ENCODE measurements around the gene CDH18. TPM values are rescaled to one million over a fixed set of nuclear protein-coding genes. Genes with fewer than 3 reads are reported as not detected.

Gene CDH18
- total RNA-seq, 1 experiment from 2014 or later: 7.0 TPM

DNA sequence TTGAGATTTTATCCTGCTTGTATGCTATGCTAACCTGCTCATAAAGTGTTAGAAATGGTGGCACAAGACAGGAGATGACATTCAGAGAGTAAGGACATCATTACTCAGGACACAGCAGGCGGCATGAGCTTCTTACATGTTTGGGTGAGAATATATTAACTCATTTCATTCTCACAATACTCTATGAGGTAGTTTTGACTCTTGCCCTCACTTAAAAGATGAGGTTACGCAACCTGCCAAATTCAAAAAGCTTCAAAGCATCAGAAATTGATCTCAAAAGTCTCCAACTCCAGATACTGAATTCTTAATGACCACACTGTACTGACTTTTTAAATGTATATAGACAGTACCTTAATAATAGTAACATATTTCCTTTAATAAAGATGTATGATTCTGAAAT lies 60.8 kb downstream of the CDH18 start:
- Histone ChIP-seq H3K4me1 (ENCODE audit: control insufficient read depth, insufficient read depth, low read length) (peaks cover 4% of the 10 kb centered on the region), H3K27me3 (ENCODE audit: control insufficient read depth, insufficient read depth, low read length) (no peaks in the 10 kb centered on the region), H3K9me3 (ENCODE audit: control insufficient read depth, insufficient read depth, low read depth, low read length) (no peaks in the 10 kb centered on the region), H3K36me3 (ENCODE audit: control insufficient read depth, insufficient read depth, low read length) (no peaks in the 10 kb centered on the region), H3K4me3 (ENCODE audit: low read depth in 2 of 2, low read length in 2 of 2) (no peak overlapping the region), H3K27ac (ENCODE audit: low read length) (no peak overlapping the region)
- ChIA-PET CTCF (no interaction called here), POLR2A (no interaction called here)
- TF ChIP-seq, protein P1, sequence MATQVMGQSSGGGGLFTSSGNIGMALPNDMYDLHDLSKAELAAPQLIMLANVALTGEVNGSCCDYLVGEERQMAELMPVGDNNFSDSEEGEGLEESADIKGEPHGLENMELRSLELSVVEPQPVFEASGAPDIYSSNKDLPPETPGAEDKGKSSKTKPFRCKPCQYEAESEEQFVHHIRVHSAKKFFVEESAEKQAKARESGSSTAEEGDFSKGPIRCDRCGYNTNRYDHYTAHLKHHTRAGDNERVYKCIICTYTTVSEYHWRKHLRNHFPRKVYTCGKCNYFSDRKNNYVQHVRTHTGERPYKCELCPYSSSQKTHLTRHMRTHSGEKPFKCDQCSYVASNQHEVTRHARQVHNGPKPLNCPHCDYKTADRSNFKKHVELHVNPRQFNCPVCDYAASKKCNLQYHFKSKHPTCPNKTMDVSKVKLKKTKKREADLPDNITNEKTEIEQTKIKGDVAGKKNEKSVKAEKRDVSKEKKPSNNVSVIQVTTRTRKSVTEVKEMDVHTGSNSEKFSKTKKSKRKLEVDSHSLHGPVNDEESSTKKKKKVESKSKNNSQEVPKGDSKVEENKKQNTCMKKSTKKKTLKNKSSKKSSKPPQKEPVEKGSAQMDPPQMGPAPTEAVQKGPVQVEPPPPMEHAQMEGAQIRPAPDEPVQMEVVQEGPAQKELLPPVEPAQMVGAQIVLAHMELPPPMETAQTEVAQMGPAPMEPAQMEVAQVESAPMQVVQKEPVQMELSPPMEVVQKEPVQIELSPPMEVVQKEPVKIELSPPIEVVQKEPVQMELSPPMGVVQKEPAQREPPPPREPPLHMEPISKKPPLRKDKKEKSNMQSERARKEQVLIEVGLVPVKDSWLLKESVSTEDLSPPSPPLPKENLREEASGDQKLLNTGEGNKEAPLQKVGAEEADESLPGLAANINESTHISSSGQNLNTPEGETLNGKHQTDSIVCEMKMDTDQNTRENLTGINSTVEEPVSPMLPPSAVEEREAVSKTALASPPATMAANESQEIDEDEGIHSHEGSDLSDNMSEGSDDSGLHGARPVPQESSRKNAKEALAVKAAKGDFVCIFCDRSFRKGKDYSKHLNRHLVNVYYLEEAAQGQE (IDR thresholded peaks at IDR 0.05; ENCODE audit: insufficient read depth in 1 of 2, low read depth in 2 of 2, low read length in 1 of 2): no peak
- TF ChIP-seq TCF7L2 (IDR thresholded peaks at IDR 0.05; ENCODE audit: low read depth, low read length) (no peak), POLR2AphosphoS5 (IDR thresholded peaks at IDR 0.05; ENCODE audit: low read depth, low read length) (no peak), SIN3A (IDR thresholded peaks at IDR 0.05; ENCODE audit: borderline replicate concordance, insufficient read depth, low read depth, low read length) (no peak)
- TF ChIP-seq, protein P2, sequence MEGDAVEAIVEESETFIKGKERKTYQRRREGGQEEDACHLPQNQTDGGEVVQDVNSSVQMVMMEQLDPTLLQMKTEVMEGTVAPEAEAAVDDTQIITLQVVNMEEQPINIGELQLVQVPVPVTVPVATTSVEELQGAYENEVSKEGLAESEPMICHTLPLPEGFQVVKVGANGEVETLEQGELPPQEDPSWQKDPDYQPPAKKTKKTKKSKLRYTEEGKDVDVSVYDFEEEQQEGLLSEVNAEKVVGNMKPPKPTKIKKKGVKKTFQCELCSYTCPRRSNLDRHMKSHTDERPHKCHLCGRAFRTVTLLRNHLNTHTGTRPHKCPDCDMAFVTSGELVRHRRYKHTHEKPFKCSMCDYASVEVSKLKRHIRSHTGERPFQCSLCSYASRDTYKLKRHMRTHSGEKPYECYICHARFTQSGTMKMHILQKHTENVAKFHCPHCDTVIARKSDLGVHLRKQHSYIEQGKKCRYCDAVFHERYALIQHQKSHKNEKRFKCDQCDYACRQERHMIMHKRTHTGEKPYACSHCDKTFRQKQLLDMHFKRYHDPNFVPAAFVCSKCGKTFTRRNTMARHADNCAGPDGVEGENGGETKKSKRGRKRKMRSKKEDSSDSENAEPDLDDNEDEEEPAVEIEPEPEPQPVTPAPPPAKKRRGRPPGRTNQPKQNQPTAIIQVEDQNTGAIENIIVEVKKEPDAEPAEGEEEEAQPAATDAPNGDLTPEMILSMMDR (IDR thresholded peaks at IDR 0.05): no peak
- no peak for DNase-seq (ENCODE audit: low read depth, low spot score)
- in situ Hi-C loops (cut with HindIII; ENCODE audit: low pct_unique_long_range_greater_than_20kb, low sequenced_read_pairs): no loop called here
- no peak for ATAC-seq
- no TSS peak for BruUV-seq (replicated peaks)
- intact Hi-C loops (cut with micrococcal nuclease; ENCODE audit: unreplicated experiment): no loop called here

DNA sequence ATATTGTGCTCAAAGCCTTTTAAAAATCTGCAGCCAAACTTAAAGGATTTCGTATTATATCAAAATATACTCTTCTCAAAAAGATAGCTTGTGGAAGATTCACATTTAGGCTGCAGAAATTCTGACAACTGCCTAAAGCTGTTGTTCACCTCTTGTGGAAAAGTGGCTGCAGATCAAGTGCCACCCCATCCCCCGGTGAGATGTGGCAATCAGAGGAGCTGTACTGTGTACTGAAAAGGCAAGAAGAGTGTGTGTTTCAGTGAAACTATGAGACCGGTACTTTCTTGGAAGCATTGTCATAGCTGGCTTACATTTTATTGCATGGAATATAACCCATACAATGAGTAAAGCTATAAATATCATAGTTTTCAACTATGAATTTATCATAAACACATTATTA lies 64.3 kb downstream of the CDH18 start:
- DNase-seq (ENCODE audit: low read depth, low spot score) (no peak), ATAC-seq (no peak)
- CTCF ChIA-PET: no interaction called here
- intact Hi-C loops (cut with micrococcal nuclease; ENCODE audit: unreplicated experiment) (no loop called here), in situ Hi-C loops (cut with HindIII; ENCODE audit: low pct_unique_long_range_greater_than_20kb, low sequenced_read_pairs) (no loop called here)
- no TSS peak for BruUV-seq (replicated peaks)
- POLR2A ChIA-PET: no interaction called here
- no peak overlapping the region for H3K27ac ChIP-seq (ENCODE audit: low read length)
- H3K4me3 ChIP-seq (ENCODE audit: low read depth in 2 of 2, low read length in 2 of 2): no peak overlapping the region
- H3K9me3 ChIP-seq (ENCODE audit: control insufficient read depth, insufficient read depth, low read depth, low read length): no peaks in the 10 kb centered on the region
- H3K27me3 ChIP-seq (ENCODE audit: control insufficient read depth, insufficient read depth, low read length): no peaks in the 10 kb centered on the region
- TF ChIP-seq POLR2AphosphoS5 (IDR thresholded peaks at IDR 0.05; ENCODE audit: low read depth, low read length): no peak
- no peak for TF ChIP-seq TCF7L2 (IDR thresholded peaks at IDR 0.05; ENCODE audit: low read depth, low read length)
- TF ChIP-seq, protein P1 (IDR thresholded peaks at IDR 0.05; ENCODE audit: insufficient read depth in 1 of 2, low read depth in 2 of 2, low read length in 1 of 2): no peak
- no peak for TF ChIP-seq SIN3A (IDR thresholded peaks at IDR 0.05; ENCODE audit: borderline replicate concordance, insufficient read depth, low read depth, low read length)
- TF ChIP-seq, protein P2 (IDR thresholded peaks at IDR 0.05): no peak
- H3K36me3 ChIP-seq (ENCODE audit: control insufficient read depth, insufficient read depth, low read length): no peaks in the 10 kb centered on the region
- H3K4me1 ChIP-seq (ENCODE audit: control insufficient read depth, insufficient read depth, low read length): no peaks in the 10 kb centered on the region

Measured in Panc1 (cell line).